Right ventricle myocardium superior (tissue), 1 donor: ENCODE data around the gene DPP9. TPM values are rescaled to one million over a fixed set of nuclear protein-coding genes. Genes with fewer than 3 reads are reported as not detected.
"Not testable (repeated sequence)": the region's sequence is repeated elsewhere in the genome, so short reads cannot be mapped to it uniquely, and the experiment has no call there.

Experiments used
- ATAC-seq: fragments of 200-7000 bp; cut with Tn5 transposase; one replicate; pipeline ENCODE4 v1.9.1; 2020; ENCODE audit warnings: mild to moderate bottlenecking; ENCODE audit not compliant: poor library complexity
- DNase-seq: peaks from one replicate; pipeline ENCODE4 v3.0.0-alpha.2; 2020
- intact Hi-C: fragments of 100-400 bp; cut with DNase I; formaldehyde crosslinking; loops from one replicate; pipeline ENCODE4 v1.11.2; 2022
- total RNA-seq: library from RNA; stranded (reverse); fragmentation: NEBNext Ultra II Directional; extraction: Animal tissue kit (Norgen Biotek cat#: 25700); gene quantifications from one replicate; pipeline ENCODE4 v1.2.1, GENCODE V29; 2021
- donor health status: DM: no; HTN: yes; CAD: no; lungs with severe emphysema.

The DPP9 gene
- total RNA-seq, 1 donor from 2014 or later = 54.0 TPM

DNA sequence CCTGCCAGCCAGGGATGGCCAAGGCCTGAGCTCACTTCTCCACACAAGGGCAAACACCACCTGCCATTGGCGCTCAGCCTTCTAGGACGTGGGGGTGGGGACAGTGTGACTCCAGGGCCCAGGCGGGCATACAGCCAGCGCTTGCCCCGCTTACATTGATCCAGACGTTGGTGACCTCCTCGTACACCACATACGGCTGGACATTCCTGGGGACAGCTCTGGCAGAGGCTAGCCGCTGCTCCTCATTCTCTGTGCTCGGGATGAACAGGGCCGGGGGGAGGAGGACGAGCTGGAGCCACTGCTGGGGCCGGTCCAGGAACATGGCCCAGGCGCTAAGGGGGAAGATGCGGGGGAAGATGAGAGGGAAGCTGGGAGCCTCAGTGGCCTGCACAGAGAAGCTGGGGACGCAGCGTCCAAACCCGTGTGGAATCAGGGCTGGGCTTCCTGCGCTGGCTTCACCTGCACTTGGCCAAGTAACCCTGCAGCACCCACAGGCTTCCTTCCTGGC lies 28.4 kb downstream of the DPP9 start:
- intact Hi-C loops = no loop called here
- DNase-seq (no peak), ATAC-seq (peak; percentile 13)

DNA sequence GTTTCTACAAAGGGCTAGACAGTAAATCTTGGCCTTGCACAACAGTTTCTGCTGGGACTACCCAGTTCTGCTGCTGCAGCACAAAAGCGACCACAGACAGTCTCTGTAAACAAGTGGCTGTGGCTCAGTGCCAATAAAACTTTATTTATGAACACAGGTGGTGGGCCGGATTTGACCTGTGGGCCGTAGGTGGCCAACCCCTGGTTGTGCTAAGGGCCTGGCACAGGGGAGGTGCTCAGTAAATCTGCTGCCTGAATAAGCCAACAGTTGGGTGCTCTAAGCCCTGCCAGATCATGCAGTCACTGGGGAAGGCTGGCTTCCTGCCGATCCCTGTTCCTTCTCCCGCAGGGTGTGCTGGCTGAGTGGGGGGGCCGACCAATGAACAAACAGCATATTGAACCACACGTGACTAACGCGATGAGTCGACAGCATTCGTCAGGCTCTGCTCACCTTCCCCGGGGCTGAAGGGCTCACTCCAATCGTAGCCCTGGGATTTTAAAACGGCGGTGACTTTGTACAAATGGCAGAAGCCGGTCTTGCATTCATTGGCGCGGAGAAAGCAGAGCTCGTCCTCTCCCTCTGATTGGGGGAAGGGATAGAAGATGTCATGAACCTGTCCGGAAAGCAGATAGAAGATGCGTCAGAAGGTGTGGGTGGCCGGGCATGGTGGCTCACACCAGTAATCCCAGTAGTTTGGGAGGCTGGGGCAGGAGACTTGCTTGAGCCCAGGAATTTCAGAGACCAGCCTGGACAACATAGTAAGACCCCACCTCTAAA lies 29.2 kb downstream of the DPP9 start:
- intact Hi-C loops = no loop called here
- ATAC-seq (peak; percentile 57), DNase-seq (peak; percentile 71)

DNA sequence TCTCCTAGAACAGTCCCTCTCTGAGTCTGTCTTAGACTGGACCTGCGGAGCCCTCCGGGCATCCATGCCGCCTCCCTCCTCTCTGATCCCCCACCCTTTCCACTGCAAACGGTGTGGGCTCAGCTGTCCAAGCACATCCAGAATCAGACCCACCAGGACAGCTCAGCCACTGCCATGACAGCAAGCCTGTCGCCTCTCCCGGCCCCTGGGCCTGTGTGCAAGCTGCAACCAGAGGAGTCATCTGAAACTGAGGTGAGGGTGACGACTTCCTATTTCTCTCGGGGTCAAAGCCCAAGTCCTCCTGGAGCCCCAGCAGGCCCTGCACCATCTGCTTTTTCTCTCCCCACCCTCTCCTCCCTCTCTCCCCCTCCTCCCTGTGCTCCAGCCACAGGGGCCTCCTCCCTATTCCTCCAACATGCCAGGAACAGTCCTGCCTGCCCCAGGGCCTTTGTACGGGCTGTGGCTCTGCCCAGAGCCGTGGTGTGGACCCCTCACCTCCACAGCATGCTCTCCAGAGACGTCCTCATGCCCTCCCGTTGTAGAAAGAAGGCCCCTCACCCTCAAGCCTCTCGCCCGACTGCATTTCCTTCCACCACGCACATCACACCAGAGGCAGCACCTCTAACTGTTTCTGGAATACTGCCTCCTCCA lies 30.0 kb downstream of the DPP9 start:
- DNase-seq = no peak
- intact Hi-C loops = no loop called here
- no peak for ATAC-seq

DNA sequence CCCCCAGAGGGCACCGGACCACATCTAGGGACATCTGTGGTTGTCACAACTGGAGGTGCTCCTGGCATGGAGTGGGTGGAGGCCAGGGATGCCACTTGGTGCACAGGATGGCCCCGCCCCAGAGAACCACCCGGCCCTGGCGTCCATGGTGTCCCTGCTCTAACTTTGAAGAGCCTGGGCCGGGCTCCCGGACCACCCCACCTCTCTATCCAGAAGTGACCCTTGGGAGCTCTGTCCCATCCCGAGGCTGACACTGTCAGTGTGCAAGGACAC lies 30.6 kb downstream of the DPP9 start:
- intact Hi-C loops = no loop called here
- DNase-seq (no peak), ATAC-seq (no peak)

DNA sequence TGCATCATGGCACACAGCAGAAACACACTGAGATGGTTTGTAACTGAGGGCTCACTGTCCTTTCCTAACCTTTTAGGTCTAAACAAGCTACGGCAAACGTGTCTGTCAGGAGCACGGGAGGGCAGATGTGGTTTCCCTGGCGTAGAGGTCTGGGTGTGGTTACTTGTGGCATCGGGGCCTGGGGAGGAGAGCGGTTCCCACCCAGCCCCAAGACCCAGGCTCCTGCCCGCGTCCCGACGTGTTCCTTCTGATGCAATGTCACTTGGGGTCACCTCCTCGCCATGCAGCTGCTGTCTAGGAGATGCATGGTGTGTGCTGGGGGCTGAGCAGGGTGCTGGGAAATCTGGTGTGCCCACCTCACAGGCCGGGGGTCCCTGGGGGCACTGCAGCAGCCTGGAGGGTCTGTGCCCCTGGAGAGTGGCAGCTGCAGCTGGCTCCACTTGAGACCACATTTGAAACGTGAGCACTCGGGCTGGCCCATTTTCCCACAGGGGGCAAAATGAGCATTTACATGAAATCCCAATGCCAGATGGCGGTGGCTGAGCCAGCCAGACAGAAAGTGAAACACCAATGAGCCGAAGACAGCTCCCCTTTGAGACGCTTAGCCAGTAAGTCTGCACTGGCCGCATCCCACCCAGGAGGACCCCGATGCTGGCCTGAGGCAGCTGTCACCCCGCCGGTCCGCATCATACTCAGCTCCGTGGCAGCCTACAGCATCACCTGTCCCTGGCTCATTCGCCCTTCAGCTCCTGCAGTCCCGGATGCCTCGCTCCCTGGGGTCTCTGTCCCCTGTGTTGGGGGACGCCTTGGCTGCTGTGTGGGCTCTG lies 31.2 kb downstream of the DPP9 start:
- ATAC-seq (no peak), DNase-seq (no peak)
- intact Hi-C loops = no loop called here

DNA sequence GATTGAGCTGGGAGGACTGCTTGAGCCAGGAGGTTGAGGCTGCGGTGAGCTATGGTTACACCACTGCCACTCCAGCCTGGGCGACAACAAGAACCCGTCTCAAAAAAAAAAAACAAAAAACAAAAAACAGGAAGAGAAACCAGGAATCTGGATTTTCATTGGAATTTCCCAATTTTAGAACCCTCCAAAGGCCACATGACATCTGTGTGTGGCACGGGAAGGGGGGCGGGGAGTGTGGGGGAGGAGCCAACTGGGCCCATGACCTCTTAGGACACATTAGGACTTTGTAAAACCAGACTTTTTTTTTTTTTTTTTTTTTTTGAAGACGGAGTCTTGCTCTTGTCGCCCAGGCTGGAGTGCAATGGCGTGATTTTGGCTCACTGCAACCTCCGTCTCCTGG lies 32.3 kb downstream of the DPP9 start:
- peak; percentile 10 for ATAC-seq
- DNase-seq = peak; percentile 66
- intact Hi-C loops = no loop called here

DNA sequence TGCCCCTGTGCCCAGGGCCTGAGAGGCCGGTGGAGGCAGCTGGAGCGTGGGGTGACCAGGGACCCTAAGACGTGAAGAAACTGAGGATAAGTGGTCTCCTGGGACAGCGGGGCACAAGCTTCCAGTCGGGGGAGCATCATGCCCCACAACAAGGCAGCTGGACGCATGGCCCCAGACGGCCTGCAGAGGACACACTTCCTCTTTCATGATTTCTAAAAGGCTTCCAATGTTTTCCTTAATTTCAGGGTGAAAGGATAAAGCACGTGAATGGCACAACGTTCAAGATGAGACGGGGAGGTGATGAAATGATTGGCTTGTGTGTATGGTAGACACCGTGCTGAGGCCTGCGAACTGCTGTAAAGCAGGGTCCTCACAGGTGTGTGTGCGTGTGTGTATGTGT lies 33.3 kb downstream of the DPP9 start:
- no peak for ATAC-seq
- no peak for DNase-seq
- intact Hi-C loops = no loop called here

DNA sequence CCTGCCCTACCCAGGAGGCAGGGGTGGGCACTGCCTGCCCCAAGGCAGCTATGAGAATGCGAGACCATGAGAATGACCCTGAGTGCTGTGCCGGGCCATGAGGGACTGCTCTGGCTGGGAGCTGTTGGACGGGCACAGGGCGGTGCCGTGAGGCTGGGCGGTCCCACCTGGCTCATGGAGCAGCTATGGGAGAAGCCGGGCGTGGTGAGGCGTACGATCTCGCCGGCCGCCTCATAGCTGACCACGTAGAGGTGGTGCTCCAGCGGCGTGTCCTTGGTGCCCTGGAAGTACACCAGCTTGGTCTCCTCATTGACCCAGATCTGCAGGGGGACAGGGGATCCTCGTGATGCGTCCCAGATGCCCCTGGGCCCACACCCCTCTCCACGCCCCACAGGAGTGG lies 34.2 kb downstream of the DPP9 start:
- ATAC-seq (no peak), DNase-seq (no peak)
- intact Hi-C loops = no loop called here

DNA sequence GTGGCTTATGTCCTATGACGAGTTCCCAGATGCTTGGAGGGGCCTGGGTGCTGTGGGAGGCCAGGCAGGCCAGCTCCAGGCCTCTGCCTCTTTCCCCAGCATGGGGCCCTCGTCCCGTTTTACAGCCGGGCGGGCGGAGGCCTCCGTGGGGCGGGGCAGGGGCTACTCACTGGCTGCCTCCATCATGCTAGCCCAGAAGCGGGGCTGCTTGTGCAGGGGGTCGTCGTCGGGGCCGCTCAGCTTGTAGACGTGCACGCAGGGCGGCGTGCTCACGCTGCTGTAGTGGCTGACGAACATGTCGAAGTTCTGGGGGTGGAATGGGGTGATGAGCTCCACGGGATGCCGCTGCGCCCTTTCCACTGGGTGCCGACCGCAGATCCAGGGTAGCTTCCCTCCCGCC lies 35.1 kb downstream of the DPP9 start:
- ATAC-seq = no peak
- intact Hi-C loops = no loop called here
- no peak for DNase-seq

DNA sequence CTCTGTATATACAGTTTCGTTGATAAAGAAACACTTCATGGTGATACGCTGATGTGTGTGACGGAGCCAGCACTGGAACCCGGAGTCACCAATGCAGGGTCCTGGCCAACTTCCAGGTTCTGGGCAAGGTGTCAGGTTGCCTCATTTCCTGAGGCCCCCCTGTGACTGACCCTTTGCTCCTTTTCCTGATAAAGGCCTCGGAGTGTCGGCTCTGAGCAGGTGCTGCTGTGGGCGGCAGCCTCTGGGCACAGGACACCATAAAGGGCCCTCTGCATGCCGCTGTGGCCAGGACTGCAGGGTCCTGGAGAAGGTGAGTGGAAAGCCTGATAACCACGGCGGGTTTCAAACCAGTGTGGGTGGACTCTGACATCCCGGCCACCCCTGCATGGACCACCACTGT lies 36.2 kb downstream of the DPP9 start:
- intact Hi-C loops = no loop called here
- no peak for ATAC-seq
- no peak for DNase-seq

DNA sequence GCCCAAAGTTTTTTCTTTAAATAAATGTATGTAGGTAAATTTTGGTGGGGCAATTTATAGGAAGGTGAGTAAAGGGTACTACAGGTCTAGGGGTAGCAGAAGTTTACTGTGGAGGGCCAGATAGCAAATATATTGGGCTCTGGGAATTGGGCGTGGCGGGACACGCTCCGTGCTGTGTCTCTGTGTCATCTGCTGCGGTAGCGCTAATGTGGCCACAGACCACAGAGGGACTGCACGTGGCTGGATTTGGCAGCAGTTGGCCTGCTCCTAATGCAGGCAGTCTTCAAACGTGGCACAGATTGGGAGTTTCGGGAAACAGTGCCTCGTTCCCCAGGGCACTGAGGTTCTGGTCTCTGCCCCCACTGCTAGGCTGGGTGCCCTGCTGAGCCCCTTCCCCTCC lies 36.9 kb downstream of the DPP9 start:
- no peak for ATAC-seq
- intact Hi-C loops = no loop called here

DNA sequence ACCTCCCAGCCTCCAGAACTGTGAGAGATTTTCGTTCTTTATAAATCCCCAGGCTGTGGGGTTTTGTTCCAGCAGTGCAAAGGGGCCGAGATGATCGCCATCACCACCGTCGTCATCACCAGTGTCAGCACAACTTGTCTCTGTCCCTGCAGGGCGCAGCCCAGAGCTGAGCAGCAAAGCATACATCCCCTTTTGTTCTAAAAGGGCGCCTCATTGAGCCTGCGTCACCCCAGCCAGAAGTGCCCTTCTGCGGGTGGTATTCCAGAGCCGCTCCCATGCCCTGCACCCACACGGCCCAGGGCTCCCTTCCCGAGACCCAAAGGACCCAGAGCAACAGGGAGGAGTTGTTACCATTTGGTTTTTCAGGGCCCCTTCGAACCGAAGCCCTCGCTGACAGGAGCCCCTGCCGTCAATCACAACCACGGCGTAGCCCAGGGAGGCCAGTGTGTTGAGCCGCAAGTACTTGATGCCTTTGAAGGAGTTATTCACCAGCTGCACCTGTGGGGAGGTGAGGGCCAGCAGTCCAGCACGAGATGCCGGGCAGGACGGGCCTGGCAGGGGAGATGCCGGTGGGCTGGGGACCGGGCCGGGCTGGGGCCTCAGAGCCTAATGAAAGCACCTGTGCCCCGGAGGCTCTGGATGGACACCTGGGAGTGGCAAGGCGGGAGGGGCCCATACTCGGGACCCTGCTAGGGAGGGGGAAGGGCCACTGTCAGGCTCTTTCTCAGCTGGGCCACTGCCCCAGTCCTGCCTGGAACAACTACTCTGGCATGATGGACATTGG lies 39.1 kb downstream of the DPP9 start:
- intact Hi-C loops = no loop called here
- DNase-seq = no peak
- ATAC-seq = no peak

More for the DNA sequence above, 36.9 kb downstream of the DPP9 start:
- DNase-seq = no peak

DNA sequence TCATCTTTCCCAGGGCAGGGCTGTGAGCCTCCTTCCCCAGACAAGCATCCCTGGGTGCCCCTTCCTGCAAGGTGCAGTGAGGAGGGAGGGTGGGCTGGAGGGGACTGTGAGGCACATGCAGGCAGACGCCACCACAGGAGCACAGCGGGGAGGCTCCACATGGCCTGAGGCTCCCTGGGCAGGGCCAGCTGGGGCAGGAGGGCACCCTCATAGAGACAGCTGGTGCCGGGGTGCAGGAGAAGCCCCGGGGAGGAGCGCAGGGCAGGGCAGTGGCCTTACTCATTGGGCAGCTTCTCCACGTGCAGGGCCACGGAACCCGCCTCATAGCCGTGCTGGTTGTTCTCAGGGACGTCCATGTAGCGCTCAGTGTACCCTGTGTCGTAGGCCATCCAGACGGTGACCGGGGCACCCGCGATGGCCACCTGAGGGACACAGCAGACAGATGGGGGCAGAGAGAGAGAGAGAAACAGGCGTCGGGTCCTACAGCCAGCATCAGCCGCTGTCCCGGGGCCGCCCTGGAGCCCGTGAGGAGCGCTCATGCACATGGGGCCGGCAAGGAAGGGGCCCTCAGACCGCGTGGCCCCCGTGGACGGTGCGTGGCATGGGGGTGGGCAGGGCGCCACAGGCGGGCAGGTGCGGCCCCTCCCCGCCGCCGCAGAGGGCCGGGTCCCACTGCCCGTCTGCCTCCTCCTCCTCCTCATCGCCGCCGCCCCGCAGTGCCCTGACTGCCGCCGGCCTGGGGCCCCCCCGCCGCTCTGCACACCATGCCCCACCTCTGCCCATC lies 41.0 kb downstream of the DPP9 start:
- no peak for DNase-seq
- no peak for ATAC-seq
- intact Hi-C loops = no loop called here

DNA sequence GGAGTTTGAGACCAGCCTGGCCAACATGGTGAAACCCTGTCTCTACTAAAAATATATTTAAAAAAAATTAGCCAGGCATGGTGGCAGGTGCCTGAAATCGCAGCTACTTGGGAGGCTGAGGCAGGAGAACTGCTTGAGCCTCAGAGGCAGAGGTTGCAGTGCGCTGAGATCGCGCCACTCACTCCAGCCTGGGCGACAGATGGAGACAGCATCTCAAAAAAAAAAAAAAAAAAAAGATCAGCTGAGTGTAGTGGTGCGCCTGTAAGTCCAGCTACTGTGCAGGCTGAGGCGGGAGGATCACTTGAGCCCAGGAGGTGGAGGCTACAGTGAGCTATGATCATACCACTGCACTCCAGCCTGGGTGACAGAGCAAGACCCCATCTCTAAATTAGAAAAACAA lies 43.6 kb downstream of the DPP9 start:
- DNase-seq, intact Hi-C loops: not testable (repeated sequence)

DNA sequence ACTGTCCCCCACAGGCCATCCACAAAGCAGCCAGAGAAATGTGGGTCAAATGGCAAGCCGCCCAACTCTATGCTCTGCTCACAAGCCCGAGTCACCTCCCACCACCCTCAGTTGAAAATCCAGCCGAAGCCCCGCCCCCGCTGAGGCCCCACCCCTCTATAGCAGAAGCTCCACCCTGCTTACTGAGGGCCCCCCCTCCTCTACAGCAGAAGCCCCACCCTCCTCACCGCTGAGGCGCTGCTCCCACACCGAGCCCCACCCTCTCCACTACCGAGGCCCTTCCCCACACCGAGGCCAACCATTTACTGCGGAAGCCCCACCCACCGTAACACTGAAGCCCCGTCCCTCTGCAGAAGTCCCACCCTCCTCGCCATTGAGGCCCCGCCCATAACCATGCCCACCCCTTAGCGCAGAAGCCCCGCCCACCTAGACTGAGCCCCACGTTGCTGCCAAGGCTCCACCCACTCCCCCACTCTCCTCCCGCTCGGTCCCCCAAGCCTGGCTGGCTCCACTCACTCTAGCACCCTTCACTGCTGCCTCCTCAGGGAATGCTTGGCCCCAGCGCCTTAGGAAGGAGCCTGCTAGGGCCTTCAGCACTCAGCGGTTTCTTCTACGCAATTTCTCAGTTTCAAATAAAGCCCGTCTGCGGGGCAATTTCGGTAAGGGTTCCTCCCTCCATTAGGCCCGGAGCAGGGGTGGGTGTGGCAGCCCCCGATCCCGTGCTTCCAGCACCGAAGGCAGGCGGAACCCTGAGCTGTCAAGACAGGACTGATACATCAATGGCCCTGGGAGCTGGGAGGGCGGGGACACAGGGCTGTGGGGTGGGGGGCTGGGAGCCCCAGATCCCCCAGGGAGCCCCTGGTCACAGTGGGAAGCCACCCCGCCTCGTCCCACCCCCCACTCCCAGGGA lies 44.5 kb downstream of the DPP9 start:
- no peak for ATAC-seq
- DNase-seq = no peak
- intact Hi-C loops = no loop called here

More for the DNA sequence above, 43.6 kb downstream of the DPP9 start:
- not testable (repeated sequence) for ATAC-seq

DNA sequence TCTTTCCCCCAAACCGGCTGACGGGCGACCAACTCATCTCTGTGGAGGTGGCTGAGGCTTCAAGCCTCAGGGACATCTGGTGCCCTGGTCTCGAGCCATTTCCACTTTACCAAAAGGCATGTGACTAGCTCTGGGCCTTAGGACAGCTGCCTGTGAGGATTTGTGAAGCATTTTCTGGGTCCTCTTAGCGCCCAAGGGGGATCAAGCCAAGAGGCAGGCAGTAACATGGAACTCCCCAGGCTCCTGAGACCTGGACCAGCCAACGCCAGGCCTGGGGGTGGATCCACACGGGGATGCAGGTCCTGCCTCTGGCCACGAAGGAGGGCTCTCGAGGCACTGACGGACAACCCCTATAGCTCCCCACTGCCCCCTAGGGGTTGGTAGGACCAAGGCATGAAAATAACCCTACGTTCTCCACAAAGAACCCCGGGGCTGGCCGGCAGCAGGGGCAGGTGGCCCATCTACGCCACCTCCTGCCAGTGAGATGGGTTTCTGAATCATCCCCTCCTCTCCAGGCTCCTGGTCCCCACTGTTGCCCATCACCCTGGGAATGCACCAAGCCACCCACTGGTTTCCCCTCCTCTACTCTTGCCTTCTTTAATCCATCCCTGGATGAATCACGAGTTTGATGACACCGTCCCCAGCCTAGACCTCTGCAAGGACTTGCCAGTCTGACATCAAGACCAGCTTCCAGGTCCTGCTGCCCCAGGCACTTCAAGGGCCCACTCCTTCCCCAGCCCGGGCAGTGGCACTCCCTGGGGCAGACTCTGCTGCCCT lies 46.5 kb downstream of the DPP9 start:
- peak; percentile 64 for ATAC-seq
- no peak for DNase-seq
- intact Hi-C loops = no loop called here

DNA sequence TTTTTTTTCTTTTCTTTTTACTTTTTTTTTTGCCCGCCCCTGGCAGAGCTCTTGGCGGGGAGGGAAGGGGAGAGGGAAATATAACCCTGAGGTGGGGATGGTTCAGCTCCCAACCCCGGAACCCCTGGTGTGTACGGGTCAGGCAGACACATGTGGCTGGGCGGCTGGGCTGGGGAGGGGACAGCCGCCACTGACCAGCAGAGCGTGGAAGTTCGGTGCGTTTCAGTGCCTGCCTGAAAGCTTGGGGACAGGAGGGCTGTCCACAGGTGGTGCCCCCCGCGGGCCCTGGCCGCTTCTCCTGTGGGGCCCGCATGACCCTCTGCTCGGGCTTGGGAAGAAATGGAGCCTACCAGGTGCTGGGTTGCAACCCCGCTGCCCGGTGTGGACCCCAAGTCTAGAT lies 48.3 kb downstream of the DPP9 start:
- ATAC-seq = no peak
- no peak for DNase-seq

More for the DNA sequence above, 48.3 kb downstream of the DPP9 start:
- intact Hi-C loops = no loop called here
